HG03432 (cell line): ENCODE measurements around the gene CDK14.
"Not testable (repeated sequence)": the region's sequence is repeated elsewhere in the genome, so short reads cannot be mapped to it uniquely, and the experiment has no call there.

Experiments used
- ATAC-seq: cut with Tn5 transposase; IDR thresholded peaks from one replicate; pipeline ENCODE4 v1.9.1; 2021; ENCODE audit warnings: mild to moderate bottlenecking, moderate library complexity; ENCODE audit not compliant: unreplicated experiment

The CDK14 gene

DNA sequence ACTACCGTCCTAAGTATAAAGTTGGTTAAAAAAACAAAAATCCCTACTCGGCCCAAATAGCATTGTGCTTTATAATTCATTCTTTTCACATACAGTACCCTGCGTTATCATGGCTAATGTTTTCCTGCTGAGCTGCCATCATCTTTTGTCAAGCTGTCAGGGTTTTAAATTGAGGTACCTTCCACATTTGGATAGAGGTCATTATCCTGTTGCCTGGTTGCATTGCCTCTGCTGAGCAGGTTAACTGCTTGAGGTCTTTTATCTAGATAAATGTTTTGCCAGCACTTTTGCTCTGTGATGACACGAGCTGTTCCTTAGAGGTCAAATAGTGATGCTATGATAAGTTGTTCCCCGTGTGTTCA is 573.7 kb downstream of the CDK14 start:
- no peak for ATAC-seq

- not testable (repeated sequence) for ATAC-seq
These were observed 577.1 kb downstream of the CDK14 start for GRCh38 chr7:91173265-91173664.

- no peak for ATAC-seq
These were observed 584.6 kb downstream of the CDK14 start for GRCh38 chr7:91180746-91181145.

GRCh38 chr7:91181949-91182348 is 585.8 kb downstream of the CDK14 start:
- ATAC-seq = no peak

- no peak for ATAC-seq
These were observed 587.0 kb downstream of the CDK14 start for GRCh38 chr7:91182819-91183764.

GRCh38 chr7:91185771-91186170 is 589.6 kb downstream of the CDK14 start:
- ATAC-seq = no peak

- no peak for ATAC-seq
These were observed 590.9 kb downstream of the CDK14 start for GRCh38 chr7:91187061-91187460.

- no peak for ATAC-seq
These were observed 595.6 kb downstream of the CDK14 start for GRCh38 chr7:91191771-91192170.

GRCh38 chr7:91193141-91193540 is 597.0 kb downstream of the CDK14 start:
- no peak for ATAC-seq

GRCh38 chr7:91194841-91195240 is 598.7 kb downstream of the CDK14 start:
- ATAC-seq = no peak

DNA sequence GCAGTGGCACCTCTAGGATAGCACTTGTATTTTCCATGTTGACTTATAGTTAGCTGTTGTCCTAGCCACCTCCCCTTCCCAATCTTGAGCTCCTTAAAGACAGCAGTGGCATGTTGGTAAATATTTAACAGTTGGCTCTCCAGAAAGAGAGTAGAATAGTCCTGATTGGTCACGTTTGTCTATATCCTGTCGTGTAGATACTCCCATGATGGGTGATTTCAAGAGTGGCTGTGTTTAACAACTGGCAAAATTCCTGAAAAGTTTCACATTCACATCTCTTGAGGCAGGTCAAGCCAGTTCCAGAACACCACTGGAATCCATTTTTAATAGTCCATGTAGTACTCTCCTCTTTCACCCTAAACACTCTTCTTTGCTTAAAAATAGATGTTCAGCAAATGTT is 599.9 kb downstream of the CDK14 start:
- no peak for ATAC-seq

- no peak for ATAC-seq
These were observed 602.2 kb downstream of the CDK14 start for GRCh38 chr7:91198371-91198770.

DNA sequence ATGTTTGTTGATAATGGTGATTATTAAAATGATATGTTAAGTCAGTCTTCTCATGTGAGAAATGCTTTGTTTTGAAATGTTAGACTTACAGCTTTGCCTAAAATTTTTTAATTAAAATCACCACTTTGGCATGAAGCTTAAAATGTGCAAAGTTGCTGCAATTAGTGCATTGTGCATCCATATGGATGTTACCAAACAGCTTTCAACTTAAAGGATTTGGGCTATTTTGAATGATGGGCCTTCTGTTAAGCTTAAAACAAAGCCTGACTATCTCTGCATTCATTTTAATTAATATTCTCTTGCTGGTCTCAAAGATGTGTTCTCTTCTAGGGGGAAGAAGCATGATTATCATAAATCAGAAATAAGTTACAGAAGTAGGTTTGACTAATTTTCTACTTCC is 603.5 kb downstream of the CDK14 start:
- no peak for ATAC-seq

DNA sequence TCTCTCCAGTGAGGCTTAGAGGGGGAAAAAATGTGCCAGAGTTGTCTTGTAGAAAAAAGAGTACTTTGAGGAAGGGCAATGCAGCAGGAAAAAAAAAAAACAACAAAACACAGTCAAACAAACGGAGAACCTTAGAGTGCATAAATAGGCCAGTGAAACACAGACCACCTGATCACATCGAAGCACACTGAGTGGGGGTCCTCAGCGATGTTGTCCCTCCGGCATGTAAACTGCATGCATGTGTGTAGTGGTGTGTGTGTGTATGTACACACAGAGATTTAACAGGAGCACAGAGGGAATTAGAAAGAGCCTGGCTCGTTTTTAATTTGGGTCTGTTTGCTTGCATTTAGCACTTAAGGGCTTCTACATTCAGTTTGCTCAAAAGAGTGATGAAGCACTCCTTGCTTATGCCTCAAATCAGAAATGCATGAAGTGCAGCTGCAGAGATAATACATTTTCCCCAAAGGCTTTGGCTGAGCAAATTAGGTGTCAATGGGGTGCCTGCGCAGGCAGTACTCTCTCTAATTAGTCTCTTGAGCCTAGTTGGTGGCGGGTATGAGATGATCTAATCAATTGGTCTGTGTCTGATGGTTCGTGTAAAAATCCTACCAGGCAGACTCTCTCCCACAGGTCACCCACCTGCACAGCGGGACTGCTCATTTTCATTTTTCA is 605.5 kb downstream of the CDK14 start:
- ATAC-seq = no peak

DNA sequence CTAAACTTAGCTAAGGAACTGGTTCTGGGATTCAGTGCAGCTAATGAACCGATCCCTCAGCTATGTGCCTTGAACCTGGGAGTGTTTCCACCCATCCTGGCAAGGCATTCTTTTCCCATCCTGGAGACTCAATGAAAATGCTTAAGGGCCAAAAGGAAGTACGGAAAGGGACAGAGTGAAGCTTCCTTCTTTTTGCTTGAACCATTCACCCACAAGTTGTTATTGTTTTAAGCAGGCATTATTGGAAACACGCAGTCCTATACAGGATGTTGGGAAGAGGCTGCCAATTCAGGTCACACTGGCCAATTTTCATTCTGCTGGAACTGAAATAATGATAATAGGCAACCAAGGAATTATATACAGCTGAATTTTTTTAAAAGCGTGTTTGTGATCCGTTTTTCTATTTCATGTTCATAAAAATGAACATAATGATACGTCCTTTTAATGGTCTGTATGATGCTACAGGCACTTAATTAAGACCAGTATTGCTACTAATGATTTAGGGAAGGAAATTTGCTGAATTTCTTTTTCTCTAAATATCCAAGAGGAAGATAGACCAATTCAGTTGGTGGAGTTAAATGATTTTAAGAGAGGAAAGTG is 610.3 kb downstream of the CDK14 start:
- no peak for ATAC-seq

- ATAC-seq = no peak
These were observed 616.5 kb downstream of the CDK14 start for GRCh38 chr7:91212582-91212981.

GRCh38 chr7:91226411-91226810 is 630.3 kb downstream of the CDK14 start:
- no peak for ATAC-seq

DNA sequence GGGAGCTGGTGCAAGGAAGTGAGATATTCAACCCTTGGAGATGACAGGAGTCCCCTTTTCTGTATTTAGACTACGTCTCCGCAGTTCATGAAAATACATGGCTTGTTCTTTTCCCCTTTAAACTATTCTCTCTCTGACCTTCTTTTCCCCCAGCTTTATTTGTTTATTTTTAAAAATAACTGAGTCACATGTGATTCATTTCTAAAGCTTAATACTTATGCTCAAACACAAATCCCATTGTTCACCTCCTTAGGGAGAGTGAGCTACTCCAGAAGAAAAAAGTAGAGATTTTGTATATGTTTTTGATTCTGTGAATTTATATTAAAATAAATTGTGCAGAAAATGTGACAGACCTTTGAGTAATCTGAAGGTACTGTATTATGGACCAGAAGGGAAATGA is 632.2 kb downstream of the CDK14 start:
- no peak for ATAC-seq

GRCh38 chr7:91228927-91229558 is 632.9 kb downstream of the CDK14 start:
- ATAC-seq = no peak

- ATAC-seq = no peak
These were observed 634.0 kb downstream of the CDK14 start for GRCh38 chr7:91230100-91230499.

- no peak for ATAC-seq
These were observed 634.4 kb downstream of the CDK14 start for GRCh38 chr7:91230503-91230902.
